Measurements from ENCODE around the gene ZMAT5.

The ZMAT5 gene

DNA sequence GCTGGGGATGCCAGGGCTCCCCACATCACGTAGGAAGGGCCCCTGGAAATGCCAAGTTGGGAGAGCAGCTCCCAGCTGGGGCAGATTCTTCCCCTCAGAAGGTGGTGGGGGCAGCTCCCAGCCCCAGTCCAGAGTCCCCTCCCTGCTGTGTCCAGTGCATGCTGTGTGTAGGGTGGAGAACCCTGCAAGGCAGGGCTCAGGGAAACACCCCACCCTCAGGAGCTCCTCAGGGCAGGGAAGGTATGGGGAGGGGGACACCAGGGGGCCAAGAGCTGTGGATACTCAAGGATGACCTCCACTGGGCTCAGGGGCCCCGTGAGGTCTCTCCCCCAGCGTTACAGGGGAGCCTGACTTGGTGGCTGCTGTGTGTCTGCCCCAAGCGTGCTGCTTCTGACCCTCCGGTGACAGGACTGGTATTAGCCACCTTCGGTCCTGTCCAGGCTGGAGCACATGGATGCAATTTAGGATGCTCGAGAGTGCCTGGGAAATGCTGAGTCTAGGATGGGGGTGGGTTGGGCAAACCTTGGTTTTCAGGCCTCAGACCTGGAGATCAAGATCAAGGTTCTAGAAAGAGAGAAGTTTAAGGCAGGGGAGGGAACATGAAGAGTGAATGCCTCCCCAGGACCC, 63.1 kb downstream of the ZMAT5 start:
- Mint-ChIP-seq H3K27ac (no peak overlapping the region), H3K27me3 (peaks cover 54% of the 10 kb centered on the region), H3K4me3 (no peak overlapping the region), H3K4me1 (peaks cover 20% of the 10 kb centered on the region), H3K36me3 (peaks cover 4% of the 10 kb centered on the region), H3K9me3 (no peaks in the 10 kb centered on the region)
- peak; percentile 5 for ATAC-seq

DNA sequence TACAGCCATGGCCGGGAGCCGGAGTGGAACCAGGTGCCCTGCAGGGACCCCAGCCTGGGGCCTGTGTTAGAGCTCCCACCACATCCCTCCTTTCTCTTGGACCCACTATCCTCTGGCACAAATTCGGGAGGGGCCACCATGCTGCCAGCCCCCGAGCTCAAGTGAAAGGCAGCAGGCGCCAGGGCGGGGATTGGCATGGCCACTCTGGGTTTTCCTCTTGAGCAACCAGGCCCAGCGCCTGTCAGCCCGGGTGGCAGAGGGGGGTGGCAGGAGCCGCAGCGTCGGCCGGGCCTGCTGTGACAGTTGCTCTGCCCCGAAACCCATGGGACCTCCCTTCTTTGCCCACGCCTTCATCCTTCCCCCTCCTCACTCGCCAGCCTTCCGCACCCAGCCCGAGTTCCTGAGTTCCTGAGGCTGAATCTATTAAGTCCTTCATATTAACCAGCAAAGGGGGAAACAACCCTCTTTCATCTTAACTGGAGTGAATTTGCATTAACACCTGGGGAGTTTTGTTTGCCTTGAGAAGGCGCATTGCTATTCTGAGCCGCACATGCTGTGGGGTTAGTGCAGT, 63.8 kb downstream of the ZMAT5 start:
- peak; percentile 39 for ATAC-seq

DNA sequence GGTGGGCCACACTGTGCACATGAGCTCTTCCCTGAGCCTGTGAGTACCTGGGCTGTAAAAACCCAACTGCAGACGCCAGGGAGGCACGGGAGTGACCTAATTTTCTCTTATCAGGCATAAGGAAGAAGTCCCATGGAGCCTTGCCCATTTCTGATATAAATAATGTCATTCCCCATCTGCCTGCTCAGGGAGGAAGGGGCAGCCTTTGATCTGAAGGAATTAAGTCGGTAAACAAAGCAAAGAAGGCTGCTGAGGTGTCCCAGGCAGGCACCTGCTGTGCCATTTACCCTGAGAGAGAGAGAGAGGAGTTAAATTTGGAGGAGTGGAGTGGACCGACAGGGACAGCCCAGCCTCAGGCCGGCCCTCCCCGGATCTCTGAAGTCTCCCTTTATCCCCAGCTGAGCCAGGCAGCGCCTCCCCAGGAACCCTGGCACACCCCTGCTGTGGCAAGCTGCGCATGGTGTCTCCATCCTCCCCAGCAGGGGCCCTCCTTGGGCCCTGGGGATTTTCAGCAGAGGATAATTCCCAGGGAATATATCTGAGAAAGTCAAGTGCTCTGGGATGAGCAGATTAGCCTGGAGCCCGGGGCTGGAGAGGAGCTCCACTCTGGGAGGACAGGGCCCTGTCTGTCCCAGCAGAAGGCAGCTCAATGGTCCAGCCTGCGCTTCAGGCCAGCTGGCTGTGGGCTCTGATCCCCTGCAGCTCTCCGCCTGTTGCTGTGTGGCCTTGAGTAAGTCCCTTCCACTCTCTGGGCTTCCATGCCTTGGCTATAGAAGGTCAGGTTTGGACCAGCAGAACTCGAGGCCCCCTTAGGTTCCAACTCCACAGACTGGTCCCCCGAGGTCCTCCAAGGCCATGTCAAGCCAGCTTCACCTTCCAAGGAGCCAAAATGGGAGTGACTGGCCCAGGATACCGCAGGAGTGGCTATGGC, 64.5 kb downstream of the ZMAT5 start:
- Mint-ChIP-seq H3K4me3 (no peak overlapping the region), H3K27me3 (peaks cover 41% of the 10 kb centered on the region), H3K27ac (no peak overlapping the region), H3K36me3 (peaks cover 15% of the 10 kb centered on the region), H3K9me3 (no peaks in the 10 kb centered on the region), H3K4me1 (peaks cover 20% of the 10 kb centered on the region)
- ATAC-seq, result no peak

More for the DNA sequence above, 63.8 kb downstream of the ZMAT5 start:
- H3K4me1 Mint-ChIP-seq, result peaks cover 20% of the 10 kb centered on the region
- H3K27me3 Mint-ChIP-seq, result peaks cover 48% of the 10 kb centered on the region
- H3K27ac Mint-ChIP-seq, result no peak overlapping the region
- peaks cover 10% of the 10 kb centered on the region for H3K36me3 Mint-ChIP-seq
- no peaks in the 10 kb centered on the region for H3K9me3 Mint-ChIP-seq
- H3K4me3 Mint-ChIP-seq, result peak overlapping the region; percentile 45

DNA sequence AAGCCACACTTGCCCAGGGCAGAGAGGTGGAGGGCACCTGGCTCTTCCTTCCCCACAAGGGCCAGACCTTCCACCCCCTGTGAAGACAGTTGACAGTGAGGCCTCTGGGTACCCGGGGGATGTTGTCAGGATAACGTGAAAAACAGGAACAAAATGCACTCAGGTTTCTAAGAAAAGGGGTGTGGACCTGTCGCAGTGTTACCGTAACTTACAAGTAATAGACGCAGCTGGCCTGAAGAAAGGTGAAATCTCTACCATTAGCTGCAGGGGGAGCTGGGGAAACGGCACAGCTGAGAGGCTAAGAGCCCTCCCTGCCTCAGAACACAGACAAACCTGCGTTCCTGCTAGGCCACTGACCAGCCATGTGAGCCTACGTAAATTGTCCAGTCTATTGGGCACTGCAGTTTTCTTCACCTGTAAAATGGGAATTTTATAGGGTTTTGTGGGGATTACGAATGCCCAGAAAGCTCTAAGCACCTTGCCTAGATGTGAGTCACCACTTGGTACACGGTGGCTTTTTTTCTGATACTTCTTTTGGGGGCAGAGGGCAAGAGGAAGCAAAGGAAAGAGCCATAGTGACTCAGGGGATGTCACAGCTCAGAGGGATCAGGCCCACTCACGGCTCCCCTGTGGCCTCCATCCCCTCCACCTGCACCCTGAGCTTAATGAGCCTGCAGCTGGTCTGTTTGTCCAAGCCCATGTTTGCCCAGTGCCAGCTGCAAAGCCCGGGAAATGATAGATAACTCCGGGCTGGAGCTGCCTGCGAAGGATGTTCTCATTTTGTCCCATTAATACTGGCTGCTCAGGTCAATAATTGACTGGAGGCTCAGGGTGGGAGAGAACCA, 65.4 kb downstream of the ZMAT5 start:
- ATAC-seq, result peak; percentile 24
- peaks cover 20% of the 10 kb centered on the region for H3K4me1 Mint-ChIP-seq
- H3K27me3 Mint-ChIP-seq, result peaks cover 32% of the 10 kb centered on the region
- H3K27ac Mint-ChIP-seq, result no peak overlapping the region
- H3K36me3 Mint-ChIP-seq, result peaks cover 24% of the 10 kb centered on the region
- no peak overlapping the region for H3K4me3 Mint-ChIP-seq
- no peaks in the 10 kb centered on the region for H3K9me3 Mint-ChIP-seq

DNA sequence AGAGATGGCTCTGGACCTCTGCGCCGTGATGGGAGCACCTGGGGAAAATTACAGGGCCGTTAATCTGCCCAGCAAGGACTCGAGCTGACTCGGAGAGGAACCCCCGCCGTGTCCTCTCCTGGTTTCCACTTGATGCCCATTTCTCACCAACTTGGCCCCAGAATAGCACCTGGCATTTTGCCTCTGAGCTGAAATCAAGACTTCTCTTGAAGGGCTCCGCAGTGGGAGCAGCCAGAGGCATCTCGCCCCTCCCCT, 66.0 kb downstream of the ZMAT5 start:
- H3K27me3 Mint-ChIP-seq, result peaks cover 29% of the 10 kb centered on the region
- ATAC-seq, result no peak
- H3K9me3 Mint-ChIP-seq, result no peaks in the 10 kb centered on the region
- no peak overlapping the region for H3K27ac Mint-ChIP-seq
- H3K36me3 Mint-ChIP-seq, result peaks cover 29% of the 10 kb centered on the region
- H3K4me1 Mint-ChIP-seq, result peaks cover 20% of the 10 kb centered on the region
- no peak overlapping the region for H3K4me3 Mint-ChIP-seq

DNA sequence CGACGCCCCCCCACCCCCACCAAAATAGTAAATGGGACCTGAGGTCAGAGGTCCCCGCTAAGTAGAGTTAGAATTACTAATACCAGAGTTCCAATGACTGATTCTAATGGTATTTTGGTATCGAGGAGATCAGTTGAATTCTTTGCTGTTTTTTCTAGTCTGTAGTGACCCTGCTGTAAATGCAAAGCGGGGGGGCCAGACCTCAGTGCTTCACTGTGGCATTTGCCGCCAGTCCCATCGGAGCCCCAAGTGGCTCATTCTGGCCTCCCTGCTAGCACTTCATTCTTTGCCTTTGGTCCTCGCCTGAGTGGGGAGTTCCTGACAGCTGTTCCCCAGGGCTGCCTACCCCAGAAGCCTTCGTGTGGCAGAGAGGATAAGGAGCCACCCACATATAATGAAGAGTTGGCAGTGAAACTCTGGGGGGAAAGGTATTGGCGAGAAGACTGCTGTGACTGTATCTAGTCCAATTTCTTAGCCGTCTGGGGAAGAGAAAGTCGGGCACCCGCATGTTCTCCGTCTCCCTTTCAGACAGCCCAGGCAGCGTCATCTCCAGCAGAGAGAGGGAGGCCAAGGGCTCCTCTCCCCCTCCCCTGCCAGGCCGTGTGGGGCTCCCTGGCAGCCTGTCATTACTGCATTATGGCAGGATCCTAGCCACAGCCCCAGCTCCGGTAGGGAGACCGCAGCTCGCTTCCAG, 66.5 kb downstream of the ZMAT5 start:
- H3K36me3 Mint-ChIP-seq, result peaks cover 34% of the 10 kb centered on the region
- no peak overlapping the region for H3K4me3 Mint-ChIP-seq
- ATAC-seq, result no peak
- no peaks in the 10 kb centered on the region for H3K9me3 Mint-ChIP-seq
- H3K27ac Mint-ChIP-seq, result no peak overlapping the region
- peaks cover 29% of the 10 kb centered on the region for H3K27me3 Mint-ChIP-seq
- H3K4me1 Mint-ChIP-seq, result peaks cover 20% of the 10 kb centered on the region

DNA sequence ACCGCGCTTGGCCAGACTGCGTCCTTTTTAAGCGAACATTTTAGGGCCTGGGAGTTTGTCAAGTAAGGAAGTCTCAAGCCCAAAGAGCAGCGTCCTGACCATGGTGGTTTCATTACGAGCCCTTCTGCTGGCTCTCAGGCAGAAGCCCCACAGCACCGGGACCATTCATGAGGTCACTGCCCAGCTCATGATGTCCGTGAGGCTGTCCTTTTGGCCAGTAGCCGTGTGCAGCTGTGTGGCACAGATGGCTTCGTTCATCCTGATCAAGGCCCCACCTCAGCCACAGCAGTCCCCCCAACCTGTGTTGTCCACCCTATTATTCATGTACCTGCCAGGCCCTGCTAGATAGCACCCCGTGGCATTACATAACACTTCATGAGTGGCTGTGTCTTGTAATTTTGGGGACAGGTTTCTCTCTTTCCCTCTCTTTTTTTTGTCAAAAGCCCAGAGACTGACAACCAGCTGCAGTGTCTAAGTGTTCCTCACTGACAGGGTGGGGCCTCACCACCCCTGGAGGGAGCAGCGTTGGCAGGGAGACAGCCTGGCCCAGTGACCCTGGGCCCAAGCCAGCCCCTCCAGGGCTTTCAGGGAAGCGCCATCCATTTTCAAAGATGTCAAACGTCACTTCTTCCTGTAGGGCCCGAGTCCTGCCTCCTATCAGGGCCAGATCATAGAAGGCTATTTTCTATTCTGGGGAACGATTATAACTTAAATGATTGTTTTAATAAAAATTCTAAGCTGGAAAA, 68.8 kb downstream of the ZMAT5 start:
- Mint-ChIP-seq H3K27ac (no peak overlapping the region), H3K36me3 (peaks cover 47% of the 10 kb centered on the region), H3K27me3 (peaks cover 18% of the 10 kb centered on the region), H3K4me1 (peaks cover 11% of the 10 kb centered on the region), H3K4me3 (no peak overlapping the region), H3K9me3 (no peaks in the 10 kb centered on the region)
- ATAC-seq, result no peak

DNA sequence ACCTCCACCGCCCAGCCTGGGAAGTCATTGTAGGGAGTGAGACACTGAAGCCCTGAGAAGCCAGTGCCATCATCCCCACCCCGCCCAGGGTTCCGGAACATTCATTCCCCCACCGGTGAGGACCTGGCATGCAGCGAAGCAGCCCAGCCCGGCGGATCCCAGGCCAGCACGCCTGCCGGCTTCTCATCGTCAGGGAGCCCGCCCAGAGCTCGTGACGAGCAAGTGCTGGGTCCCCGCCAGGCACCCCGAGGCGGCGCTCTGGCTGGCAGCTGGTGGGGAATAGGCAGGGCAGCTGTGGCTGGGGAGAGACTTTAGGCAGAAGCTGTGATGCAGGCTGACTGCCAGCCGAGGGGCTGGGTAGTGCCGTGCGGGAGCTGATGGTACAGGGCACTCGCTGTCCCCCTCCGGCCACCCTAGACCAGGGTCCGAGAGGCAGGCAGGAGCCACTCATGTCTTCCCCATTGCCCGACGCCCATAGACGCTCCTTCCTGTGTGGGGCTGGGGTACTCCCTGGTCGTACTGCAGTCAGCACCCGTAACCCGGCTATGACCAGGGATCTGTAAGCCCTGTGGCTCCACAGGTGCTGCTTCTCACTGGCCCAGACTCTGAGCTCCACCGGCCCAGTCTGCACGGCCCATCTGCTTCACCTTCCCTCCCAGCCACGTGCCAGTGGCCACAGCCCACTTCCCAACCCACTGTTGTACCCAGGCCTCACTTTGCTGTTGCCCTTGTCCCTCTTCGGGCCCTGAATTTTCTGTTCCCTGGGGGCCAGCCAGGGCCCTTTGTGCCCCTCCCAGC, 71.5 kb downstream of the ZMAT5 start:
- no peaks in the 10 kb centered on the region for H3K4me1 Mint-ChIP-seq
- H3K36me3 Mint-ChIP-seq, result peaks cover 64% of the 10 kb centered on the region
- H3K27ac Mint-ChIP-seq, result no peak overlapping the region
- H3K4me3 Mint-ChIP-seq, result no peak overlapping the region
- no peaks in the 10 kb centered on the region for H3K27me3 Mint-ChIP-seq
- ATAC-seq, result no peak
- no peaks in the 10 kb centered on the region for H3K9me3 Mint-ChIP-seq

DNA sequence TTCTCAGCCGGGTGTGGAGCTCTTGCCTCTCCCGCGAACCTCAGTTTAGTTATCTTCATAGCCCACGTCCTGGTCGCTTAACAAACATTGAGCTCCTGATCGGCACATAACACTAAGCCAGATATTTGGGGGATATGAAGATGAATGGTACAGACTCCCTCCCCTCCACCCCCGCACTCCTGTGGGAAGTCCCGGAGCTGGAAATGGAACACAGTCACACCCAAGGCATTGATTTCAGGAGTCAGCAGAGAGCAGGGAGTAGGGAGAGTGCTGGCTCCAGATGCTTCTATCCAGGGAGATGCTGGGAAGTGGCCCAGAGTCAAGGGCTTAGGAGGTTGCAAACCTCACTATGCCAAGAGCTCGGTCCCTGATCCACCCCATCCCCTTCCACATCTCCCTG, 73.1 kb downstream of the ZMAT5 start:
- no peak for ATAC-seq
- Mint-ChIP-seq H3K36me3 (peaks cover 68% of the 10 kb centered on the region), H3K4me3 (no peak overlapping the region), H3K9me3 (no peaks in the 10 kb centered on the region), H3K27ac (no peak overlapping the region), H3K4me1 (no peaks in the 10 kb centered on the region), H3K27me3 (no peaks in the 10 kb centered on the region)

DNA sequence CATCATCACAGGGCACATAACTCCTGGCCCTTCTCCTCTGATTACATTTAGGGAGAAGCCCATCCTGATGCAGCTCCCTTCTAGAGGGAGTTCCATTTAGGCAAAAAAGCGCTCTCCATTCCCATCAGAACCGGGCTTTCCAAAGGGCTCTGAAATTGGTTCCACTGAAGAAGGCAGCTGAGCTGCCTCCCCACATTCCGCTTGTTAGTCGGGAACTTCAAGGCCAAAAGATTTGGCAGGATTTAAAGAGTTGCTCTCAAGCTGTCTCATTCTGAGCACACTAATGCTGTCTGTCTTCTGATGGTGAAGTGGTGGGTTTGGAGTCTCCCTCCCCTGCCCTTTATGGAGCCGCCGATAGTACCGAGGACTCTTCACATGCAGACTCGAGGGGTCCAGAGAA, 73.6 kb downstream of the ZMAT5 start:
- H3K36me3 Mint-ChIP-seq, result peaks cover 63% of the 10 kb centered on the region
- ATAC-seq, result no peak
- no peaks in the 10 kb centered on the region for H3K9me3 Mint-ChIP-seq
- no peak overlapping the region for H3K27ac Mint-ChIP-seq
- H3K4me1 Mint-ChIP-seq, result no peaks in the 10 kb centered on the region
- H3K4me3 Mint-ChIP-seq, result no peak overlapping the region
- H3K27me3 Mint-ChIP-seq, result no peaks in the 10 kb centered on the region

DNA sequence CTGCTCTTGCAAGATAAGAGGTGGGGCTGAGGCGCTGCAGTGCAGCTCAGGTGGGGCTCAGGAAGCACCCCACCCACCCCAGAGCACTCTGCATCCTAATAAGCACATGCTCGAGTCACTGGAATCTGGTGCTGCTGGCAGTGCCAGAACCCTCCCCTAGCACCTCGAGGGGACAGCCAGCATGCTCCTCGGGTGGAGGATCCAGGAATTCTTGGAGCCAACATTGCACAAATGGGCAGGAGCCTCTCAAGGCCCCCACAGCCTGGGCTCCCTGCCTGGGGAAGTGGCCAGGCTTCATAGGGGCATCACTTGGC, 74.5 kb downstream of the ZMAT5 start:
- H3K4me1 Mint-ChIP-seq, result no peaks in the 10 kb centered on the region

DNA sequence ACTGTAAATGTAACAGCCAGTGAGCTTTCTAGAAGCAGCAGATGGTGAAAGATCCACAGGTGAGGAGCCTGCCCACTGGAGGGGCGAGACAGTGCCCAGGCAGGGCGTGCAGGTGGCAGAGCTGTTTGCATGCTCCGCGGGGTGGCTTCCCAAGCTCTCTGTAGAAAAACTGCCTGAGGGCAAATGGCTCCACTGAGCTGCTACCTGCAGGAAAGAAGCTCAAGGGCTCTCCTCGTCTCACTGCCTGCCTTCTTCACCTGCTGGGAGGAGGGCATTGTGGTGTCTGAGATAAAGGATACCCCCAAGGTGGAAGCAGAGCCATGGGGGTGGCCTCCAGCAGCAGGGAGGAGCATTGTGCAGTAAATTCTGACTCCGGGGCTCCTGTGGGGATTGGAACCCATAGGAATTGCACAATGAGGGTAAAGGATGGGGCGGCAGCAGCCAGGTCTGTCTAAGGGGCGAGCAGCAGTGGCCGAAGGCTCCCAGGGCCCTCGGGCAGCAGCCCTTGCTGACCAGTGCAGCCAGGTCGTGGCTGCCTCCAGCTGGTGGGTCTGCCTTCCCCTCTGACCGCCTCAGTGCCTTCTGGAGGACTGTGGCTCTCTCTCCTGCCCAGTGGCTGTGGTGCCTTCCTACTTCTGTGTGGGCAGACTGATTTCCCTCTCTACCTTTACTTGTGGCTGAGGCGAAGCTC, 75.0 kb downstream of the ZMAT5 start:
- no peaks in the 10 kb centered on the region for H3K27me3 Mint-ChIP-seq
- no peak overlapping the region for H3K4me3 Mint-ChIP-seq
- H3K4me1 Mint-ChIP-seq, result no peaks in the 10 kb centered on the region
- peaks cover 61% of the 10 kb centered on the region for H3K36me3 Mint-ChIP-seq
- no peak for ATAC-seq
- H3K9me3 Mint-ChIP-seq, result no peaks in the 10 kb centered on the region
- H3K27ac Mint-ChIP-seq, result no peak overlapping the region

More for the DNA sequence above, 74.5 kb downstream of the ZMAT5 start:
- no peak overlapping the region for H3K4me3 Mint-ChIP-seq
- H3K36me3 Mint-ChIP-seq, result peaks cover 62% of the 10 kb centered on the region
- no peaks in the 10 kb centered on the region for H3K27me3 Mint-ChIP-seq
- no peaks in the 10 kb centered on the region for H3K9me3 Mint-ChIP-seq
- no peak for ATAC-seq
- H3K27ac Mint-ChIP-seq, result no peak overlapping the region

DNA sequence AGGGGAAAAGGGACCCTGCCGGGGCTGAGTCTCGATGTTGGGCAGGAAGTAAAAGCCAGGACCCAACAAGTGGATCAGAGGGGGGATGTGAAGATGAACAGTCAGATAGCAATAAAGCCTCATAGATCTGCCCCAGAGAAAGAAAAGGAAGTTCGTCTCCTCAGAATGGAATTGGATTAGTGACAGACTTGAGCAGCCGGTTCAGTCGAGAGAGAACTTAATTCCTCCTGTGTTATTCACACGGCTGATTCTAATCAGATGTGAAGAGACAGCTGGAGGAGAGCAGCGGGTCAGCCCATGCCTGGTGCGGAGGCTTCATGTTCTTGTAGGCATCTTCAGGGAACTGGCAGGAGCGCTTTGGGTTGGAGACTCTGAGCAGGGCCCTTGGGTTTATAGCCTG, 76.3 kb downstream of the ZMAT5 start:
- ATAC-seq, result no peak
- H3K36me3 Mint-ChIP-seq, result peaks cover 52% of the 10 kb centered on the region
- no peaks in the 10 kb centered on the region for H3K9me3 Mint-ChIP-seq
- no peaks in the 10 kb centered on the region for H3K27me3 Mint-ChIP-seq
- H3K4me1 Mint-ChIP-seq, result no peaks in the 10 kb centered on the region
- no peak overlapping the region for H3K4me3 Mint-ChIP-seq
- no peak overlapping the region for H3K27ac Mint-ChIP-seq

All from stimulated activated memory B cell treated with anti-CD40 and anti-IgM and Interleukin-4, amounts not matched to agents 10 μg/mL and 1 μg/mL and 100 μg/mL, for 72 hours (primary cell).